MM.1S (cell line): ENCODE measurements around the gene ZBTB38.

Experiments
- DNase-seq: peaks from one replicate; pipeline ENCODE4 v3.0.0-alpha.2; 2015
- H2AFZ ChIP-seq: fragments of 300-600 bp; sonication (generic); 2 replicates; pipeline ENCODE4 v1.6.0; 2016; ENCODE audit warnings: antibody characterized with exemption, low read length
- H3F3A ChIP-seq: fragments of 300-600 bp; sonication (generic); 2 replicates; pipeline ENCODE4 v1.6.1; 2016; ENCODE audit warnings: mild to moderate bottlenecking, antibody characterized with exemption, low read length, moderate library complexity, mixed read lengths; ENCODE audit not compliant: insufficient read depth
- H3K27ac ChIP-seq: fragments of 300-600 bp; sonication (generic); 2 replicates; pipeline ENCODE4 v1.5.1; 2016; ENCODE audit warnings: mild to moderate bottlenecking, low read length
- H3K27me3 ChIP-seq: fragments of 300-600 bp; sonication (generic); replicated peaks from 2 replicates; pipeline ENCODE4 v1.6.0; 2016; ENCODE audit warnings: low read length; ENCODE audit not compliant: insufficient read depth
- H3K36me3 ChIP-seq: fragments of 300-600 bp; sonication (generic); replicated peaks from 2 replicates; pipeline ENCODE4 v1.6.1; 2016; ENCODE audit warnings: mild to moderate bottlenecking, low read length, mixed read lengths; ENCODE audit not compliant: insufficient read depth
- H3K4me1 ChIP-seq: fragments of 300-600 bp; sonication (generic); 2 replicates; pipeline ENCODE4 v1.6.1; 2016; ENCODE audit warnings: low read length, mixed read lengths
- H3K4me2 ChIP-seq: fragments of 300-600 bp; sonication (generic); 2 replicates; pipeline ENCODE4 v1.6.0; 2016; ENCODE audit warnings: low read depth, low read length
- H3K4me3 ChIP-seq: fragments of 300-600 bp; sonication (generic); 2 replicates; pipeline ENCODE4 v1.5.1; 2016; ENCODE audit warnings: low read length, mixed read lengths
- H3K79me2 ChIP-seq: fragments of 300-600 bp; sonication (generic); 2 replicates; pipeline ENCODE4 v1.6.1; 2016; ENCODE audit warnings: mixed run types, low read length, mixed read lengths
- H3K9ac ChIP-seq: fragments of 300-600 bp; sonication (generic); 2 replicates; pipeline ENCODE4 v1.6.1; 2016; ENCODE audit warnings: low read length, mixed read lengths
- H3K9me2 ChIP-seq: fragments of 300-600 bp; sonication (generic); replicated peaks from 2 replicates; pipeline ENCODE4 v1.6.1; 2016; ENCODE audit warnings: mild to moderate bottlenecking, low read length, mixed read lengths; ENCODE audit not compliant: insufficient read depth
- H3K9me3 ChIP-seq: fragments of 300-600 bp; sonication (generic); replicated peaks from 2 replicates; pipeline ENCODE4 v1.6.1; 2016; ENCODE audit warnings: mild to moderate bottlenecking, low read length, mixed read lengths; ENCODE audit not compliant: insufficient read depth
- H4K20me1 ChIP-seq: fragments of 300-600 bp; sonication (generic); 2 replicates; pipeline ENCODE4 v1.6.1; 2016; ENCODE audit warnings: mild to moderate bottlenecking, low read length, moderate library complexity, mixed read lengths; ENCODE audit not compliant: insufficient read depth
- CTCF ChIP-seq: fragments of 300-600 bp; sonication (generic); IDR thresholded peaks from 2 replicates; pipeline ENCODE4 v1.5.1; 2016; ENCODE audit warnings: antibody characterized with exemption, low read length, mixed read lengths
- EZH2 ChIP-seq: fragments of 300-600 bp; sonication (generic); optimal IDR thresholded peaks from 2 replicates; pipeline ENCODE3; 2017; ENCODE audit warnings: low read depth, mild to moderate bottlenecking, antibody characterized with exemption, low read length, mixed read lengths
- EZH2phosphoT487 ChIP-seq: fragments of 300-600 bp; sonication (generic); IDR thresholded peaks from 2 replicates; pipeline ENCODE4 v1.6.1; 2018; ENCODE audit warnings: antibody characterized with exemption, low read length

ZBTB38 gene

GRCh38 chr3:141372656-141373055, 4.4 kb downstream of the ZBTB38 start:
- peaks cover 52% of the 10 kb centered on the region for H3F3A ChIP-seq
- H2AFZ ChIP-seq = no peak overlapping the region
- peak overlapping the region; percentile 94 for H3K27ac ChIP-seq
- H3K4me1 ChIP-seq = peaks cover 84% of the 10 kb centered on the region
- no peaks in the 10 kb centered on the region for H3K27me3 ChIP-seq
- peak; percentile 7 for DNase-seq
- no peaks in the 10 kb centered on the region for H3K9me3 ChIP-seq
- H3K9me2 ChIP-seq = no peaks in the 10 kb centered on the region
- H4K20me1 ChIP-seq = no peaks in the 10 kb centered on the region
- no peaks in the 10 kb centered on the region for H3K36me3 ChIP-seq
- peak overlapping the region; percentile 12; the same call in 1 of the 2 replicates for H3K4me2 ChIP-seq
- H3K79me2 ChIP-seq = peaks cover 71% of the 10 kb centered on the region
- peak overlapping the region; percentile 62 for H3K9ac ChIP-seq
- no peak overlapping the region for H3K4me3 ChIP-seq
- TF ChIP-seq EZH2phosphoT487 = no peak
- TF ChIP-seq EZH2 = no peak
- no peak for TF ChIP-seq CTCF

DNA sequence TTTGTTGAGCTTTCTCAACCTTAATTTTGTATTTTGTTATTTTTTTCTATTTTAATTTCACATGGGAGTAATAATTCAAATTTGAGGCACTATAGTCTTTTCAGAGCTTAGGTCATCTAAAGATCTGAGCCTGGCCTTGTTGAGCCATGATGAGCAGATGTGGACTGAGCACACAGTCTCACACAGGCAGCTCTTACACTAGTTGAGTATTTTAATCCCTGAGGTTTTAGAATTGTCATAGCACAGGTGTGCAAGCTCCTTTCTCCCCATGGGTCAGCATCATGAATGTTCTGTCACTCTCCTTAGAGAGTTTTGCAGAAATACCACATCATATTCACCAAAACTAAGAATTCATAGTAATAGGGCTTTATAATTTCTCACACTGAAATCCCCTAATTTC, 4.9 kb downstream of the ZBTB38 start:
- H3K9me2 ChIP-seq = no peaks in the 10 kb centered on the region
- peak overlapping the region; percentile 12; the same call in 1 of the 2 replicates for H3K4me2 ChIP-seq

GRCh38 chr3:141373768-141374526, 5.6 kb downstream of the ZBTB38 start:
- Histone ChIP-seq H3K4me1 (peaks cover 91% of the 10 kb centered on the region), H3K9ac (peak overlapping the region; percentile 62), H3K4me3 (no peak overlapping the region), H3K9me3 (no peaks in the 10 kb centered on the region), H3K27me3 (no peaks in the 10 kb centered on the region), H3K79me2 (peaks cover 80% of the 10 kb centered on the region), H3K4me2 (peak overlapping the region; percentile 8; the same call in 1 of the 2 replicates), H3K9me2 (no peaks in the 10 kb centered on the region), H3K36me3 (no peaks in the 10 kb centered on the region), H4K20me1 (no peaks in the 10 kb centered on the region), H2AFZ (no peak overlapping the region), H3K27ac (peak overlapping the region; percentile 94), H3F3A (peaks cover 61% of the 10 kb centered on the region)
- no peak for TF ChIP-seq CTCF
- no peak for TF ChIP-seq EZH2
- TF ChIP-seq EZH2phosphoT487 = no peak
- peak; percentile 31 for DNase-seq

More for the DNA sequence above, 4.9 kb downstream of the ZBTB38 start:
- peak overlapping the region; percentile 94 for H3K27ac ChIP-seq
- peak overlapping the region; percentile 62 for H3K9ac ChIP-seq
- H3K4me3 ChIP-seq = no peak overlapping the region
- H4K20me1 ChIP-seq = no peaks in the 10 kb centered on the region
- TF ChIP-seq EZH2phosphoT487 = no peak
- no peak for TF ChIP-seq CTCF
- TF ChIP-seq EZH2 = no peak
- no peaks in the 10 kb centered on the region for H3K9me3 ChIP-seq
- H3F3A ChIP-seq = peaks cover 56% of the 10 kb centered on the region
- H3K79me2 ChIP-seq = peaks cover 77% of the 10 kb centered on the region
- DNase-seq = peak; percentile 88
- H3K4me1 ChIP-seq = peaks cover 85% of the 10 kb centered on the region
- no peak overlapping the region for H2AFZ ChIP-seq
- no peaks in the 10 kb centered on the region for H3K36me3 ChIP-seq
- H3K27me3 ChIP-seq = no peaks in the 10 kb centered on the region
